ENCODE measurements around the gene APOBEC4.

DNA sequence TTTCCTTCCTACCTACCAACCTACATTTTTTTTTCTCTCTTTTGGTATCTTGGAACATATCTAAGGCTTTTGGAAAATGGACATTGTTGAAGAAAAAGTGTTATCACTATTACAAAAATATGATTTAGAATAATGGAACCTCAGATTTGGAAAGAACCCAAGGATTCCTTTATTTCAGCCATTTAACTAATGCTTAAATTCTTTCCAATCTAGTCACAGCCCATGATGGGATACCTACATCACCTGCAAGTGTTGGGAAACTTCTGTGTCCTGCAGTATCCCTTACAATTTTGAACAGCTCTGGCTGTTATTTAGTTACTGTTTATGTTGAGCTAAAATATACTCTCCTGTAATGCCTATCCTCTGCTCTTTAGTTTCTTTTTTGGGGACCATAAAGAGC lies 22.3 kb upstream of the APOBEC4 start:
- TF ChIP-seq, protein P1, sequence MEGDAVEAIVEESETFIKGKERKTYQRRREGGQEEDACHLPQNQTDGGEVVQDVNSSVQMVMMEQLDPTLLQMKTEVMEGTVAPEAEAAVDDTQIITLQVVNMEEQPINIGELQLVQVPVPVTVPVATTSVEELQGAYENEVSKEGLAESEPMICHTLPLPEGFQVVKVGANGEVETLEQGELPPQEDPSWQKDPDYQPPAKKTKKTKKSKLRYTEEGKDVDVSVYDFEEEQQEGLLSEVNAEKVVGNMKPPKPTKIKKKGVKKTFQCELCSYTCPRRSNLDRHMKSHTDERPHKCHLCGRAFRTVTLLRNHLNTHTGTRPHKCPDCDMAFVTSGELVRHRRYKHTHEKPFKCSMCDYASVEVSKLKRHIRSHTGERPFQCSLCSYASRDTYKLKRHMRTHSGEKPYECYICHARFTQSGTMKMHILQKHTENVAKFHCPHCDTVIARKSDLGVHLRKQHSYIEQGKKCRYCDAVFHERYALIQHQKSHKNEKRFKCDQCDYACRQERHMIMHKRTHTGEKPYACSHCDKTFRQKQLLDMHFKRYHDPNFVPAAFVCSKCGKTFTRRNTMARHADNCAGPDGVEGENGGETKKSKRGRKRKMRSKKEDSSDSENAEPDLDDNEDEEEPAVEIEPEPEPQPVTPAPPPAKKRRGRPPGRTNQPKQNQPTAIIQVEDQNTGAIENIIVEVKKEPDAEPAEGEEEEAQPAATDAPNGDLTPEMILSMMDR (IDR thresholded peaks at IDR 0.05 in 2 of 3, conservative IDR thresholded peaks at IDR 0.05 in 1 of 3; ENCODE audit: insufficient read depth in 2 of 3, low read depth in 1 of 3, low read length in 3 of 3) = no peak
- no peak for TF ChIP-seq XRCC3 (IDR thresholded peaks at IDR 0.05)
- TF ChIP-seq PURB (CRISPR knock-in tag; IDR thresholded peaks at IDR 0.05; ENCODE audit: low read depth) = no peak
- no peak for TF ChIP-seq MCM7 (IDR thresholded peaks at IDR 0.05)
- TF ChIP-seq, protein P2, sequence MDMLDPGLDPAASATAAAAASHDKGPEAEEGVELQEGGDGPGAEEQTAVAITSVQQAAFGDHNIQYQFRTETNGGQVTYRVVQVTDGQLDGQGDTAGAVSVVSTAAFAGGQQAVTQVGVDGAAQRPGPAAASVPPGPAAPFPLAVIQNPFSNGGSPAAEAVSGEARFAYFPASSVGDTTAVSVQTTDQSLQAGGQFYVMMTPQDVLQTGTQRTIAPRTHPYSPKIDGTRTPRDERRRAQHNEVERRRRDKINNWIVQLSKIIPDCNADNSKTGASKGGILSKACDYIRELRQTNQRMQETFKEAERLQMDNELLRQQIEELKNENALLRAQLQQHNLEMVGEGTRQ (CRISPR knock-in tag; IDR thresholded peaks at IDR 0.05) = no peak
- no peak for TF ChIP-seq HMG20B (CRISPR knock-in tag; IDR thresholded peaks at IDR 0.05)
- TF ChIP-seq, protein P3, sequence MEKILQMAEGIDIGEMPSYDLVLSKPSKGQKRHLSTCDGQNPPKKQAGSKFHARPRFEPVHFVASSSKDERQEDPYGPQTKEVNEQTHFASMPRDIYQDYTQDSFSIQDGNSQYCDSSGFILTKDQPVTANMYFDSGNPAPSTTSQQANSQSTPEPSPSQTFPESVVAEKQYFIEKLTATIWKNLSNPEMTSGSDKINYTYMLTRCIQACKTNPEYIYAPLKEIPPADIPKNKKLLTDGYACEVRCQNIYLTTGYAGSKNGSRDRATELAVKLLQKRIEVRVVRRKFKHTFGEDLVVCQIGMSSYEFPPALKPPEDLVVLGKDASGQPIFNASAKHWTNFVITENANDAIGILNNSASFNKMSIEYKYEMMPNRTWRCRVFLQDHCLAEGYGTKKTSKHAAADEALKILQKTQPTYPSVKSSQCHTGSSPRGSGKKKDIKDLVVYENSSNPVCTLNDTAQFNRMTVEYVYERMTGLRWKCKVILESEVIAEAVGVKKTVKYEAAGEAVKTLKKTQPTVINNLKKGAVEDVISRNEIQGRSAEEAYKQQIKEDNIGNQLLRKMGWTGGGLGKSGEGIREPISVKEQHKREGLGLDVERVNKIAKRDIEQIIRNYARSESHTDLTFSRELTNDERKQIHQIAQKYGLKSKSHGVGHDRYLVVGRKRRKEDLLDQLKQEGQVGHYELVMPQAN (IDR thresholded peaks at IDR 0.05; ENCODE audit: borderline replicate concordance) = no peak
